T1000 (cell line): ENCODE measurements around the gene CDC42.

Experiments used
- DNase-seq: peaks from one replicate; lab custom pipeline; 2025; ENCODE audit warnings: mixed read lengths; lab: John Stamatoyannopoulos, UW

Gene CDC42

DNA sequence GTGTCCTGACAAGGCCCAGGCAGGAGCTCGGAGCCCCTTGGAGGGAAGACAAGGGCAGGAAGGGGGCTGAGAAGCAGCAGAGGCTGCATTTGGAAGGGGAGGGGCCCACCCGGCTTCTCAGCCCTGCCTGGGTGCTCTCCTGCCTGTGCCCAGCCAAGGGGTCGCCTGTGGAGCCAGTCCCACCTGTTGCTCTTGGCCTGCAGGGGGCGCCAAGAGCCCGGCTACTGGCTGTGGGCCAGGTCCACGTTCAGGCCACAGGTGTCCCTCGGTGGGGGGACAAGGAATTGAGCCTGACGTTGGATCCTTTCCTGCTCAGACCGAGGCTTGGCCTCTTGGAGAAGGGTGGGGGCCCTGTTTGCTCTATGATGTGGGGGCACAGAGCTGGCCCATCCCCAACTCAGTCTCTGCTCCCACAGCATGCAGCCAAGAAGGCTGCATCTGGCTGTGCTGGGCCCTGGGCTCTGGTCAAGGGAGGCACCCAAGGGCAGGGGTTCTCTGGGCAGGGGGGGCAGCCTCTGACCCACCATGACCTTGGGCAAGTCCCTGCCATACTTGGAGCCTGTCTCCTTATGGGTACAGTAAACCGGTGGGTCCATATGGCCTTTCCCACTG lies 79.5 kb downstream of the CDC42 start:
- DNase-seq, result no peak

DNA sequence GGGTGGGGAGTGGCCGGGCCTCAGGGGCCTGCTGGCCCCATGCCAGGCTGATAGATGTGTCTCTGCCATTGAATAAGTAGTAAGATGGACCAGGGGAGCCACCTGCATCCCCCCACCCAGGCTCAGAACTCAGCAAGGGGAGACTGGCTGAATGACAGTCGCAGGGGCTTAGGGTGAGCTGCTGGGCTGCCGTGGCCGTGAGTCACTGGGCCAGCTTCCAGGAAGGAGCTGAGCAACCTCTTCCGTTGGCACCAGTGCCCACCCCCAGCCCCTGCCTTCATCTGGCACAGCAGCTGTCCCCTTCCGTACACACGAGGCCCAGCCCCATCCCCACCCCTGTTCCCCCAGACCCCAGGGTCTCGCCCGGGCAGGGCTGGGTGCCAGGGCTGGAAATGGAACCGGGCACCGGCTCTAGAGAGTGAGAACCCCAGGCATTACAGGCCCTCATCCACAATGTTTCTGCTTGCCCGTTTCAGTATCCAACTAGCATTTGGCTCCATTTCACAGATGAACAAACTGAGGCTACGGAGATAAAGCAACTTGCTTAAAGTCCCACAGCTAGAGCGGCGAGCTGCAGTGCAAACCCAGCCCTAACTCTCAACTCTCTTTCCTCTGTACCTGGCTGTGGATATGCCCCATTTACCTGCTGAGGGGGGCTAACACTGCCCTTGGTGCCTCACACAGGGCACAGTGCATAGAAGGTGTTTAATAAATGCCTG lies 80.2 kb downstream of the CDC42 start:
- peak; percentile 52 for DNase-seq

DNA sequence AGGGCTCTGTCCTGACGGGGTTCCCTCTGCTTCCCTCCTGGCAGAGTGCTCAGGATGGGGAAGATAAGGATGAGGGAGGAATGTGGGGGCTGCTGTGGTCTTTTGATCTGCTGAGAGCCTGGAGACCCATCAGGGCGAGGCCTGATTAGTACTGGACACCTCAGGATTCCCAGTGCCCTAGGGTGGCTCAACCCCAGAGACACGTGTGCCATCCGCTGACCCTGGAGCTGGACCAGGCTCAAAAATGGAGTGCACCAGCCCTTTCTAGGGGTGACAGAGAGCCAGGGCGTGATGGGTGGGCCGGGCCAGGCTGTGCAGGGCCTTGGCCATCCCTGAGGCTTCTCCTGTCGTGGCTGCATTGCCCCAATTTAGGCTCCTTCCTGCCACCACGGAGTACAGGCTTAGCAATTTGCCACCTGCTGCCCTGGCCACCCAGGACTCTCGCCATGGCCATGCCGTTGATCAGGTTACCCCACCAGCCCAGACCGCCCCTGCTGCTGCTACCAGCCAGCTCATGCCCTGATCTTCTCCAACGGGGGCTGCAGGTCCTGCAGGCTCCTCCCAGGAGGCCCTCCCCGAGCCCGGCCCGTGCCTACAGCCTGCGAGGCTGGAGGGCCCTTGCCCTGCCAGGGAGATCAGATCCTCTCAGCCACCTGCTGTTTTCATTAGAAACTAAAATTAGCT lies 80.9 kb downstream of the CDC42 start:
- no peak for DNase-seq

DNA sequence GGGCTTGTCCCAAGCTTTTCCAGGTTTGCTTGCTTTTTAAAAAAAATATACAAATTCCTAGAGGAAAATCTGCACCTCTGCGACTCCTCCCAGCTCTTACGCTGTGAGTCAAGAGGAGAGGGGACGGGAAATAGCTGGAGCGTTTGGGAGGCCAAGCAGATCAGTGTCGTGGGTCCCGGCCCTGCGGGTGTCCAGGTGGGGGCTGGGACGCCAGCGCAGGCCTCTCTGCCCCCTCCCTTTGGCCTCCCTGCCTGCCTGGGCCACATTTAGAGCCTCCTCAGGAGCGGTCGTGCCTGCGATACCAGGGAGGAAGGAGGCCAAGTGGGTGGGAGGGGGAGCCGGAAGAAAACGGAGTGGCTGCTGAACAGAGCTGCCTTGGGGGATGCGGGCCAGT lies 81.4 kb downstream of the CDC42 start:
- no peak for DNase-seq

DNA sequence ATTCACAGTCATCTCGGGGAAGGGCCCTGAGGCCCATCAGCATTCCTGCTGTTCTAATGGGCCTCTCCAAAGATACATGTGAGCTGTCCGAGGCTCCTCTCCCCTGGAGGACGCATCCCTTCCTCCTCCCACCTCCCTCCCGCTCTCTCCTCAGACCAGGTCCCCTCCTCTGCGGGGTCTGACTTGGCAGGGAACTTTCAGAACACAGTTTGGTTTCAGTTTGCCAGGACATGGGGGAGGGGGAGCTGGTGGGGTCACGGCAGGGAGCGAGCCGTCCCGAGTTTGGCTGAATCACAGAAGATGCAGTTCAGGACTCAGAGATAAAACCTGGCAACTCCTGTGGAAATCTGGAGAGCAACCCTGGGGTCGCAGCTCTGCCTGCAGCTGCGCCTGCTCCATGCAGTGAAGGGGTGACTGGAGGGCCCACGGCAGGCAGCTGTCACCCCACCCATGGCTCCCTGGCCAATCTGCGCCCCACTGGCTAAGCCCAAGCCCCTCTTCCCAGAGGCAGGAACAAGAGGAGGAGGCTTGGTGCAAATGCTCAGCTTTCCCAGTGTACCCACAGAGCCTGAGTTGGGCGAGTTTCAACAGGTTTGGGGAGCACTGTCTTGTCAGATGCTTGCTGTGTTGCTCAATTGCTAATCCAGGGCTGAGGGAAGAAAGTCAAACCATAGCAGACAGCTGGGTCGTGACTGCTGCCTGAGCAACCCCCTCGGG lies 84.7 kb downstream of the CDC42 start:
- no peak for DNase-seq

DNA sequence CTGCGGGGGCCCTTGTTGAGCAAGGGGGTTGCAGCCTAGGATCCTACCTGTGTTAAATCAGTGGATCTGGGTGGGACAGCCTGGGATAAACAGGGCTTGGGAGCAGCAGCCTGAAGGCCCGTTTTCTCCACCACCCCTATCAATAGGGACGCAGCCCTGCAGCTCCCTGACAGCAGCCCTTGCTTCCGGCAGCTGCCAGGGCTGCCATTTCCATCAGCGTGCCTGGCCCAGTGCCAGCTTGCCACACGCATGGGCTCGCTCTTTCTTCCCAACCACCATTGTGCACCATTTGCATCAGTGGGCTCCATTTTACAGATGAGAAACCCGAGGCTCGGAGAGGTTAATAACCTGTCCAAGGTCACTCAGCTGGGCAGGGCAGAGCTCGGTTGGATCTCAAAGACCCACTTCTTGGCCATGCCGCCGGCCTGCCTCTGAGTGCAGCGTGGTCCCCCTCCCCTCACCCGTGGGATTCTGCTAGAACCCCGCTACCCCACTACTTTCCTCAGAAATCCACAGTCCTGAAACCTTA lies 86.6 kb downstream of the CDC42 start:
- DNase-seq, result no peak

DNA sequence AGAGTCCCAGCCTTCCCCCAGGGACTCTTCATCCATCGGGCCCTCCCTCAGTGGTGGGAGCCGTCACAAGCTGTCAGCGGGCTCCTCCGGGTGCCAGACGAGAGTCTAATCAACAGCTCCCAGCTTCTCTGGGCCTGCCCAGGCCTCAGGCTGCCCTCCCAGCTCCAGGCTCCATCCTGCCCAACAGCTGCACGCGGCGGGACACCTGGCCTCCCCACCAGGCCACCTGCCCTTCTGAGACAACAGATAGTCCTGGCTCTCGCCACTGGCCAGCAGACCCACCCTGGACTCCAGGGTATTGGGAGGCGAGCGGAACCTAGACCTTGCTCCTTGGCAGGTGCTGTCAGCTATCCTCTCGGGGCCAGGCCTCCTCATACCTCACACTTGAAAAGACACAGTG lies 87.3 kb downstream of the CDC42 start:
- DNase-seq, result no peak
